GM21526 (cell line): ENCODE data around the gene PEX14.

Source experiments
- ATAC-seq: cut with Tn5 transposase; IDR thresholded peaks from one replicate; pipeline ENCODE4 v1.9.1; 2021; ENCODE audit warnings: moderate library complexity; ENCODE audit not compliant: unreplicated experiment, low FRiP score

PEX14 gene

DNA sequence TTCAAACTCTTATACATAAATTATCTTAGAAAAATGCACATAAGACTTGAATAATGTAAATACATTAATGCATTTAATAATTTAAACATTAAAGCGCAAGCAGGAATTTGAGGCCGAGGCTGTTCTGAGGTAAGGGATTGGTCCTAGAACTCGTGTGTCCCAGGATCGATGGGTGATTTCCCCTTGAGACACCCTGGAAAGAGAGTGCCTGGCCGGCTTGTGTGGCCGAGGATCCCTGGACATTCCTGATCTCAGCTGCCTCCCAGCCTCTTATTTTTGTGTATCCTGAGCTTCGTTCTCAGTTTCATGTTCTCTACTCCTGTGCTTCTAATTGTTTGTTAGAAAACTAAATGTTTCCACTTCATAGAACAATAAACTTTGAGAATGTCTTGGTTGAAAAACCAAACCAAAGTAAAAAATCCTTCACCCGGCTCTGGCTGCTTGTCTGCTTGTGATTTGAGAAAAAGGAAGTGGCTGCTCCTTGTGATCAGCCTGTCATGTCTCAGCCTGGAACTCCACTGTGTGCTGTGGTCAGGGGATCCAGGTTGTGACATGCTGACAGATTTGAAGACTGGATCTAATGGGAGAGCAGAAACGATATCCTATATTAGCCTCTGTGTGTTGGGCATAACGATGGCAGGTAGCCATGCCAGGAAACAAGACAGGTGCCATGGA is 40.7 kb downstream of the PEX14 start:
- ATAC-seq = no peak

DNA sequence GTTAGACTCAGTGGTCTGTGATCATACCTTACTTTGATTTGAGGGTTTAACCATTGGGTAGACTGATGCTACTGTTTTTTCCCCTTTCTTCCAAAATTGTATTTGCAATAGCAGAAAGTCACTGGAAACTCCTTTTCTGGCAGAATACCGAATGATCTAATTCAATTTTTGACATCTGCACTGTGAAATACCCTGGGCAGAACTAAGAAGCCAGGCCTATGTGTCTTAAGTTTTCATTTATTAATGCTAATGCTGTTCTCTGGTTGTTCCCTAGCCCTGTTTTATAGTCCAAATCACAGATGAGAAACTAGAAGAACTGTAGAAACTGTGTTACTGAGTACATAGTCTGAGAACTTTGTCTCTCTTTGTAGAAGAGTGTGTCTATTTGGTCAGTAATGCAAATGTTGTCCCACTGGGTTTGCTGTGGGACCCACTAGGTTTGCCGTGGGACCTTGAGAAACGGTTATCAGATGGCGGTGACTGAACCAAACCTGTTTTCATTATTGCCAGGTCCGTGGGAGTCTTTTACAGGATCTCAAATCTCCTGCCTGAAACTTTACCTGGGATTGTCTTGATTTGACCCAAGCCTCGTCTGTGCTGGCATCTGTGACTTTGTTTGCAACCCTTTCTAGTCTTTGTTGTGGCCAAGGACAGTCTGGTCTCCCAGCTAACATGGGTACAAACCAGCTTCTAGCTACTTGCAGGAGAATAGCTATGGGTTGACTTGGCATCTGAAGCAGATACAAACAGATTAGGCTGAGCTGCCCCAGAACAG is 41.4 kb downstream of the PEX14 start:
- no peak for ATAC-seq

DNA sequence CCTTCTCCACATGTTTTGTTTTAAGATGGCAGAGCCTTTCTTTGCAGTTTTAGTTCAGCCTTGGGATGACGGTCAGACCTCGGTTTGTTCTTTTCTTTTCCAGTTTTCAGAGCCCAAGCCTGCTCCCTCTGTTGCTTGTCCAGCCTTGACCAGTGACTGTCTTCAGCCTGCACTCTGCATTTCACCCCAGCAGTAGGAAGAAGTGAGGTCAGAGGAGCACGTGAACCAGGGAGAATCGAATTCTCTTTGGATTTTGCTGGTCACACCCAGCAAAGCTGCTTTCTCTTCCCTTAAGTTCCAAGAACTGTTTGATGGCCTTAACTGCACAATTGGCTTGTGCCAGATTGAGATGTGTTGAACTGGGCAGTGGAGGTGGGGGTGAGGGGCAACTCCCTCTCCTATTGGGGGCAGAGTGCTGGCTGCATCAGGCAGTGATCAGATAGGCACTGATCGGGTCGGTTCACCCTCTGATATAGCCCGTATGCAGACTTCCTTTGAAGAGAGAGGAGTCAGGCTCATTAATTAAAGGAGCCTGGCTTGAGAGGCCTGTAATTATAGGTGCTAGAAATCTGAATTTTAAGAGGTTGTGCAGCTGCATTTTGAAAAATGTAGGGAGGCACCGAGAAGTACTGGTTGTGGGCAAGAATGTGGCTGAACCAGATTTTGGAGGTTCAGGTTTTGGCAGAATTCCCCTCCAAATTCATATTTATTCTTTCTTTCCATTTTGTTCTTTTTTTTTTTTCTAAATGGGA is 42.4 kb downstream of the PEX14 start:
- no peak for ATAC-seq

DNA sequence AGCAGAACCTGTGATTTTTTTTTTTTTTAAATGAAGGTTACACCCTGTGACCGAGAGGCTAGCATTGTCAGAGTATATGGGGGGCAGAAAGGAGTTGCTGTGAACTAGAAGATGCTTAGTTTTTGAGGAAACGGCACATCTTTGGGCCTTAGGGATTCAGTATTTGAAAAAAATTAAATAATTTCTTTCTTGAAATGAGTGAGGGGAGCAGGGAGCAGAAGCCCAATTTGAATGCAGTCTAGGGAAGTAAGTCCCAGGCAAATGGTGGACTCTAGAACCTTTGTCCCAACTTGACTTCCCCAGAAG is 42.9 kb downstream of the PEX14 start:
- ATAC-seq = no peak

DNA sequence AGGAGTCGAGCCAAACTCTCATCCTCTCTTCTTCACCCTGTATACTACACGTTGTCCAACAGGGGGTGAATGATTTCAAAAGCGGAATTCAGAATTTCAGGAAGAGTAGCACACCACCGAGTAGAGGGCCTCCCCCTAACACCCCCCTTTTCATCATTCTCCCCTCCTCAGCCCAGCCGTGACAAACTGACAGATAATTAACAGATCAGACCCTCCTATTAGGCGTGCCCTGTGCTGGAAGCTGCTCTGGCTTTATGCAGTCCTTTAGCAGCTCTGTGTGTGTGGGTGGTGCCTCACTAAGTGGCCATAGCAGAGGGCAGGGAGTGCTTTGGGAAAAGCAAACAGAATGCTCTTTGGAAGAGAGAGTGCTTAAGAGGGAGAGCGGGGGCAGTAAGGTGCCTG is 44.3 kb downstream of the PEX14 start:
- no peak for ATAC-seq

DNA sequence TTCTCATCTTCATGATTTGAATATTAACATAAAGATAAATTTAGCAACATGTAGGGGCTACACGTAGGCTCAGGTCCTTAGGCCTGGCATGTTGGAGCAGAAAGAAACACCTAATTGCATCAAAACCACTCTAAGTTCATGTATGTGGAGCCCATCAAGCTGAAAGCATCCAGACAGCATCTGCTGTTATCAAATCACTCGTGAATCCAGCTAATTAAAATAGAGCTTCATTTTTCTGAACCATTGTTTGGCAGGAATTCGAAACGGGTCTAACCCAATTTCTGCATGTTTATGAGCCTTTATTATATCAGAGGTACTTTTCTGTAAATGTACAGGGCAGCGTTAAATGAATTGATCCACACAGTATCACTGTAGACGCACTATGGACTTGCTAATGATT is 45.7 kb downstream of the PEX14 start:
- no peak for ATAC-seq

DNA sequence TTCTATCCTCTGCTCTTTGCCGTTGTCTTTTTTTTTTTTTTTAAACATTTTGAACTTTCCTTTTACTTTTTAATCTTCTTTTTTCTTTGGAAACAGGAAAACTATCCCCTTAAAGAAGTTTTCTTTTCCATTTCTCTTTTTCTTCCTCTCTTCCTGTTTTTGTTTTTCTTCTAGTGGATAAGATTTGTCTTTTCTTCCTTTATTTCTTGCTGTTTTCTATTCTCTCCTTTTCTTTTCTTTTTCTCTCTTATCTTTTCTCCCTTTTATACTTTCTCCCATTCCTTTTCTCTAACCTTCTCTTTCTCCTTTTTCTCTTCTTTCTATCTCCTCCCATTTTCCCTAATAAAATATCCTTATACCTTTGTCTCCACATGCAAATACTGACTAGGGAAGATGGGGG is 46.2 kb downstream of the PEX14 start:
- ATAC-seq = no peak

DNA sequence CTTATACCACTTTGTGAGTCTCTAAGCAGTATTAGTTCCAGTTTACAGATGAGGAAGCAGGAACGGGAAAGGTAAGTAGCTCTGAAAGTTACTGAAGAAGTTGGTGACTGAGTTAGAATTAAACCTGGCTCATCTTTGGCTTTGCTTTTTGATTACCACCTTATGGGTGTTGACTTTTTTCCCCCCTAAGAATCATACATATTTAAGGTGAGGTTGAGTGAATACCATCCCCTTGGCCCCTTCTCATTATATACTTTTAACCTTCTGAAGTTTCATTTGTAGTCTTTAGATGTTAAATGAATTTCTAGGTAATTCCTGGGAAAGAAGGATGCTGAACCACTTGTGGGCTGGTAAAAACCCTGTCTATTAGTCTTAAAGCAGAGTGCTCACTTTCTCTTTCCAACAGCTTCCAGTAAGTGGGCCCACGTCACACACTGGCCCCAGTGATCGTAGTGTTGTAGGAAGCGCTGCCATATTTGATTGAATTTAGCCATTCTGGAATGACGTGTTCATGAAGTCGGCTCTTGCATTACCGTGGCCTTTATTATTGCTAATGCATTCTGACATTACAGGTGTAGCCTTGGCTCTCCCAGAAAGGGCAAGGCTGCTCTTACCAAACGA is 46.9 kb downstream of the PEX14 start:
- ATAC-seq = no peak

DNA sequence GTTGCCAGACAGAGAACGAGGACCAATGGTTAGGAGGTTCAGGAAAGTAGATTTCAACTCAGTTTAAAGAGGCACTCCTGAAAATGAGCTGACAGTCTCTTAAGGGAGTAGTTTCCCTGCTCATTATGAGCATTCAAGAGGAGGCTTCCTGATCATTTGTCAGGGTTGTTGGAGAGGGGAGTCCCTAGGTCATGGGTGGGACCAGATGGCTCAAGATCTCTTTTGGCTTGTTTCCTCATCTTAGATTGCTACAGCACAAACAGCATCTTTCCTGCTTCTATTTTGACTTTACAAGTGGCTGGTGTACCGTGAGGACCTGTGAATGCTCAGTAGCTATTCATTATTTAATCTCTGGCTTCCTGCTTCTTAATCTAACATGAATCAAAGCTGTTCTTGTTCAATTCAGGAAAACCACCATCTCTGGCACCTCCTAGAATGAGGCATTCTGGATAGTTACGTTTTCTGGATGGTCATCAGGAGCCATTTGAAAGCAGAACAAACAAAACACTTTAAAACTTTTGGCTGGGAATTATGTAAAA is 47.6 kb downstream of the PEX14 start:
- ATAC-seq = no peak

DNA sequence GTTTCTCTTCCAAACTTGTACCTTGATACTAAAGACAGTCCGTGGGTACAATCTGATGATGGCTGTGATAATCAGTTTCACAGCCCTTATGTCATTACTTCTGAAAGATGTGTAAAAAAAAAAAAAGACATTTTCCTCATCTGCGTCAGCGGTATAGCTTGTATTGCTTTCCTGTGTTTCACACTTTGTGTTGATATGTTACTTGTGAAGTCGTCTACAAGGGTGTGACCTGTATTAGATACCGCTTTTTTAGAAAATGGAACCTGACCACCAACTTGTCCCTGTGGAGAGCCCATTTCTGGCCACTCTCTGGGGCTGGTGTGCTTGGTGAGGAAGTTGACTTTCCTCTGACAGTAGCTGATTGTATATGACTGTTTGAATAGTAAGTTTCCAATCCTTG is 50.5 kb downstream of the PEX14 start:
- no peak for ATAC-seq

DNA sequence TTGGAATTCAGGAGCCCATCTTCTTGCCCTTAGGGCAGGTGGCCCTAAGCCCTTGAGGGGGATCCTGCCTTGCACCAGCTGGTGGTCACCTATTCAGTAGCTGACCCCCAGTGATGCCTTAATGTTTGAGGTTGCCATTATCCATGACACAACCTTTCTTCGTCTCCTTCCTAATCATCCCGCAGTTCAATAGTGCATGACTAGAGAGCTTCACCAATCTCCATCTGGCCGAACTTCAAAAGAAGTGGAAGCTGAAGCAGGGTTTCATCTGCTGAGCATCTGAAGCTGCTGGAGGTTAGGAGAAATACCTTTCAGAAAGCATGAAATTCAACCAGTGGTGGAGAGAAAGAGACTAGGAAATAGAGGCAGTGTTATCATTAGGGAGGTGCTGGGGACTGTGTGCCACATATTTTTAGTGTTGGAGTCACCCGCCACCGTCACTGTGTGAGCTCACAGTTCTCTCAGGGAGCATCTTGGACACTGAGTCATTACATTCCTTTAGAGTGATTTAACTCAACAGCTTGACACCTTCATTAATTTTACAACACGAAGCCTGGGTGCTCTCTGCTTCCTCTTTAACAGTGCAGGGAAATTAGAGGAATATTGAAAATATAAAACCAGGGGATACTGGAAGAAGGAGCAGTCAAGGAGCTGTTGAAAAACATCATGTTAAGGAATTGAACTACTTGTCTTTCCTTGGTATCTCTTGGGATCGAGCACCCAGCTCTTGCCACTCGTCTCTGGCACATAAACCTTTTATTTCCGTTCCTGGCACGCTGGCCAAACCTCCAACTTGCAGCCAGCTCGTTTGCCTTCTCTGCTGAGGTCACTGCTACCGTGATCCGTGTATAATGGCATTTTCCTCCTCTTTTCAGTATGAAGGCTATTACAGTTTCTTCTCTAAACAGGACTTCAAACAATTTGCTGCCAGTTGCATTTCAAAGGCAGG is 53.6 kb downstream of the PEX14 start:
- ATAC-seq = no peak

DNA sequence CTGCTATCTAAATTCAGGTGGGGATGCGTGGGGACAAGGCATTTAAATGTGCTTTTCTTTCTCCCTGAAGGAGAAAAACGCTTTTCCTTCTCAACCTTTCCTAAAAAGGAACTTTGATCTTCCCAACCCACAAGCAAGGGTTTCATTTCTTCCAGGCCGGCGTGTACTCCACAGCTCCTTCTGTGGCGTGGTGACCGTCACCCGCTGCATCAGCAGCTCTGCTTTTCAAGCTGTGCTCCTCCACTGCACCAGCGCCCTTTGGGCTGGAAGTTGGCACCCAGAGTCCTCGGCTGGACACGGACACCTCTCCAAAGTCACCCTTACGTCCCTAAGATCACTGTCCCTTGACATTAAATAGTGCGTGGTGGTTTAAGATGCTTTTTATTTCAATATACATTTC is 54.3 kb downstream of the PEX14 start:
- no peak for ATAC-seq

DNA sequence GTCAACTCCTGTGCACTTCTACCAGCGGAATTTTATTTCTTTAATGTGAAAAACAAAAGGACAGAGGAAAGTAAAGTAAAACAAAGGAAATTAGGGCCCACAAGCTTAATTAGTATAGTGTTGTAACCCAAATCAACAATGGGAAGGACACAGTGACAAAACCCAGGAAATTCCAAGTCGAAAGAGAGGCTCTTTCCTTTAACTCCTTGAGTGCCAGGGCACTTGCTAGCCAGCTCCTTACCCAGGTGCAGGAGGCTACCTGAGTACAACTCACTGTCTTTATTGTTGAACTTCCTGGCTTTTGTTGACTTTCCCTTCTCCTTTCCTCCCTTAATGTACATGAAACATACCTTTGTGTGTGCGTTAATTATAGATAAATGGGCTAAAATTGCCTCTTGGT is 55.0 kb downstream of the PEX14 start:
- ATAC-seq = no peak

DNA sequence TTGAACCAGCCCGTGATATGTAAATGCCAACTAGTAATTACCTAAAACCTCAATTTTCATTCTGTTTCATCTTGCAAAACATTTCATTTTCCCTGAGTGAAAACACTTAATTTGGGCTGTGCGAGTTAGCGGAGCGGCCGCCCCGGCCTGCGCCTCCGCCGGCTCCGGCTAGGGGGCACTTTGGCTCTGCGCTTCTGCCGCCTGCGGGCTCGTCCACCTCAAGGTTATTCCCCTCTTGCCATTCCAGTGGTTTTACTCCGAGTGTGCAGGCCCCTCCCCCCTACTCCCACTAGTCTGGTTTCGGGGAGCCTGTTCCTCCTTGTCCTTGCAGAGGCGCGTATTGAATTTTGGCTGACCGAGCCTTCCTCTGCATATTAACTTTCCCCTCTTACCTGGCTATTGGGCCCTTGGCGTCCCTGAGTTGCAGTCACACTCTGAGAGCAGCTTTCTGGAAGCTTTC is 55.6 kb downstream of the PEX14 start:
- ATAC-seq = no peak

DNA sequence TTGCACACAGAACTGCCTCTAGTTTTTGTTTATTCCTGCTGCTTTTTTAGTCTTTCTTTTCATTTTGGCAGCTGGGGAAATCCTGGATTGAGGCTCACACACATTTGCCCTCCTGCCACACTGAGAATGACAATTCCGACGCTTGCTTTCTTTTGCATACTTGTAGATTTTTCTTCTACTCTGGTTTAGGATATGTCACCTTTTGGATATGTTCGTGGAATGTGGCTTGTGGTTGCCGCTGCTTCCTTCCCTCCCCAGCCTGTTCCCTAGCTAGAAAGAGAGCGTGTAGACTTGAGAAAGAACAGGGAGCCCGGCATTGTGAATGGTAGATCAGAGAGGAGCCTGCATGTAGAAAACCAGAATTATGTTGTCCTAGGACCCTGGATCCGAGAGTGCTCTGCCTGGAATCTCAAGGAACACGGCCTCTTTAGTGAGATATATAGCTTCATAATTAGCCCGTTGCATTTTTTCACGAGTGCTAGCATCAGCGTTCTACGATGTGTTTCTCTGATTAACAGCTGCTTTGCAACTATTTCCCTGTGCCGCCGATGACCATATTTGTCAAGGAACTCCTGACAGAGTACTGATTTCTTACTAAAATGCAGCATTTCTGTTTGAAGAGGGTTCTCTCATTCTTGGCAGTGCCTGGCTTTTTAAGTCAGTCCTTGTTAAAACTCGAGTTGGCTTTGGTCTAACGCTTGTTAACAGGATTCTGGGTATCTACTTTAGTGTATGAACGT is 56.2 kb downstream of the PEX14 start:
- no peak for ATAC-seq

DNA sequence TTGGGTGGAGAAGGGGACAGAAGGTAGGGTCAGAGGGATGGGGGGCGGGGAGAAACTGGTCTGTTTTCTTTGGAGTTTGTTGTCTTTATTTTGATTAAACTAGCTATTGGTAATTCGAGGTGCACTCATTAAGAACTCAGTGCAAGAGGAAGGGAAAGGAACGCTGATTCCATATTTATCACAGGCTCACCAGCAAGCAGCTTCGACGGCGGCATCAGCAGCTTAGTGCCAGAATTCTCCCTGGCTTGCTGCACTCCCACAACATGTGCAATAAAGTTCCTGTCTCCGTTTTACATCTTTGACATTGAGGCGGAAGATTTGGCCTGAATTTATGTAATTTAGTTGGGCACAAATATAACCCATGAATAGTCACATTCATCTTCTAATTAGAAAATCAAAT is 57.6 kb downstream of the PEX14 start:
- ATAC-seq = no peak

DNA sequence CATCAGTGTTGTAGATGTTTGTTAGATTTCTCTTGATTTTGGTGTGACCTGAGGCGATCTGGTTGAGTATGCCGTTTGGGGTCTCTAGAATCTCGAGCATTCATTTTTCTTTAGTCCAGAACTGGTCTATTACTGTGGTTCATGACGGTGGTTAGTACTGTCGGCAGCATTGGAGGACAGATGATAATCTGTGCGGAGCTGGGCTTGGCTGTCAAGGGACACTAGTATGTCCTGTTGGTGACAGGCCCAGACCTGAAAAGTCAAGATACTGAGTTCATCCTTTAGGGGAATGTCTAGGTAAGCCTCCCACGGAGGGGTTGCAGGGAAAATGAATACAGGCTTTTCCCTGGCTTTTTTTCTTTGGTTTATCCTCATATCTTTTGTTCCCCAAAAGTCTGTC is 59.8 kb downstream of the PEX14 start:
- no peak for ATAC-seq

DNA sequence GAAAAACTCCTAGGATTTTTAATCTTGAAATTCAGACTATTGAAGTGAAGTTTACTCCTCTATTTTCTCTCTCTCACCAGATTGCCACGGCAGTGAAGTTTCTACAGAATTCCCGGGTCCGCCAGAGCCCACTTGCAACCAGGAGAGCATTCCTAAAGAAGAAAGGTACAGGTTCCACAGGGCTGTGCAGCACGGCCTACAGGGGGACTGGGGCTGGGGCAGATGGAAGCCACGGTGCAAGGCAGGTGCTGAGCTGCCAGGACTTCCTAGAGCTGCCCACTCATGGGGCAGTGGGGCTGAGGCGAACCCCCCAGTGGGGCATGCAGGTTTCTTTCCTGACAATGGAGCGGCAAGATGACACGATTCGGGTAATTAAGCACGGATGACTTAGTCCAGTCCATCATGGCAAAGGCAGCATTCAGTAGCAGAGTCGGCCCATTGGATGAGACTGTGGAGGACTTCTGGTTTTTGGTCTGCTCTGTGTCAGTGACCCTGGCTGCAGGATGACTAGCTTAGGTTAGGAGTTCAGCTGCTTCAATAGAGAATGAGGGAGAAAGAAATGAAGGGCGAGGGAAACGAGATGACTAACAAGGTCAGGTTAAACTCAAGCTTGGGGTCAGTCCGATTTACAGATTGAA is 61.5 kb downstream of the PEX14 start:
- no peak for ATAC-seq
